Omental fat pad (tissue), 4 donors: ENCODE data around the gene LINGO1. TPM values are rescaled to one million over a fixed set of nuclear protein-coding genes. Genes with fewer than 3 reads are reported as not detected.

Experiments used
- ATAC-seq: fragments of 150-250 bp; one replicate; pipeline ENCODE4 v1.9.1; 2016; ENCODE audit warnings: mild to moderate bottlenecking, moderate library complexity; ENCODE audit not compliant: low FRiP score
- DNase-seq: peaks from one replicate; pipeline ENCODE4 v3.0.0-alpha.2; 2019; ENCODE audit warnings: low spot score
- total RNA-seq, 4 donors: library from RNA; depleted of rRNA; stranded (reverse); fragments of >200 nt; gene quantifications; one replicate each; pipeline ENCODE4 v1.1.0, GENCODE V29; 2016
- TF ChIP-seq, protein P1 (sequence below), 3 donors: fragments of 450-650 bp; IDR thresholded peaks; one replicate each; pipeline ENCODE4 v1.5.1; 2016 to 2017; ENCODE audit warnings: antibody characterized with exemption in 3 of 3, mild to moderate bottlenecking in 3 of 3, moderate library complexity in 2 of 3

The LINGO1 gene, protein sequence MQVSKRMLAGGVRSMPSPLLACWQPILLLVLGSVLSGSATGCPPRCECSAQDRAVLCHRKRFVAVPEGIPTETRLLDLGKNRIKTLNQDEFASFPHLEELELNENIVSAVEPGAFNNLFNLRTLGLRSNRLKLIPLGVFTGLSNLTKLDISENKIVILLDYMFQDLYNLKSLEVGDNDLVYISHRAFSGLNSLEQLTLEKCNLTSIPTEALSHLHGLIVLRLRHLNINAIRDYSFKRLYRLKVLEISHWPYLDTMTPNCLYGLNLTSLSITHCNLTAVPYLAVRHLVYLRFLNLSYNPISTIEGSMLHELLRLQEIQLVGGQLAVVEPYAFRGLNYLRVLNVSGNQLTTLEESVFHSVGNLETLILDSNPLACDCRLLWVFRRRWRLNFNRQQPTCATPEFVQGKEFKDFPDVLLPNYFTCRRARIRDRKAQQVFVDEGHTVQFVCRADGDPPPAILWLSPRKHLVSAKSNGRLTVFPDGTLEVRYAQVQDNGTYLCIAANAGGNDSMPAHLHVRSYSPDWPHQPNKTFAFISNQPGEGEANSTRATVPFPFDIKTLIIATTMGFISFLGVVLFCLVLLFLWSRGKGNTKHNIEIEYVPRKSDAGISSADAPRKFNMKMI
- total RNA-seq: 1 to 10 TPM in 2 of 4 donors, under 1 TPM in 2; 0.36 to 1.7 (median 0.69) TPM

DNA sequence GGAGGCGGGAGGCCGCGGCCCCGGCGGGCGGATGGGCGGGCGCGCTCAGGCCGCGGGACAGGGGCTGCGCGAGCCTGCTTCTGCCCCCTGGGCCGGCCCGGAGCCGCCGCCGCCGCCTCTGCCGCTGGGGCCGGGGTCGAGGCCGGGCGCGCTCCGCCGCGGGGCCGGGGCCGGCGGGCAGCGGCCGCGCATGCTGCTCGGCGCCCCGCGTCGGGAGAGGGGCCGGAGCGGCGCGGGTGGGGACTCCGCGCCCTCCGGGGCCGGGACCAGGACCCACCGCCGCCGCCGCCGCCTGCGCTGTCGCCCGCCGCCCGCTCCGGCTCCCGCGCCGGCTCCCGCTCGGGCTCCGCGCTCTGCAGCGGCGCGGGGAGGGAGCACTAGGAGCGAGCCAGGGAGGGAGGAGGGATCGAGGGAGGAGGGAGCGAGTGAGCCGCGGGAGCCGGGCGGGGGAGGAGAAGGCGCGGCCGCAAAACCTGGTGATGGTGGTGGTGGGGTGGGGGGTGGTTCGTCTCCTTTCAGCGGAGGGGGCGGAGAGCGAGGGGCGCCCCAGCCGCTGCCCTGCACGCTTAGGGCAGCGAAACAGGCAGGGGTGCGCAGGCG lies at the start of gene LINGO1:
TSS of gene LINGO1 (minus strand) at position 379 of the 600 bp plus-strand sequence. CDS start 597 bp downstream, outside the sequence.
- ATAC-seq: peak; percentile 52
- TF ChIP-seq, protein P1, sequence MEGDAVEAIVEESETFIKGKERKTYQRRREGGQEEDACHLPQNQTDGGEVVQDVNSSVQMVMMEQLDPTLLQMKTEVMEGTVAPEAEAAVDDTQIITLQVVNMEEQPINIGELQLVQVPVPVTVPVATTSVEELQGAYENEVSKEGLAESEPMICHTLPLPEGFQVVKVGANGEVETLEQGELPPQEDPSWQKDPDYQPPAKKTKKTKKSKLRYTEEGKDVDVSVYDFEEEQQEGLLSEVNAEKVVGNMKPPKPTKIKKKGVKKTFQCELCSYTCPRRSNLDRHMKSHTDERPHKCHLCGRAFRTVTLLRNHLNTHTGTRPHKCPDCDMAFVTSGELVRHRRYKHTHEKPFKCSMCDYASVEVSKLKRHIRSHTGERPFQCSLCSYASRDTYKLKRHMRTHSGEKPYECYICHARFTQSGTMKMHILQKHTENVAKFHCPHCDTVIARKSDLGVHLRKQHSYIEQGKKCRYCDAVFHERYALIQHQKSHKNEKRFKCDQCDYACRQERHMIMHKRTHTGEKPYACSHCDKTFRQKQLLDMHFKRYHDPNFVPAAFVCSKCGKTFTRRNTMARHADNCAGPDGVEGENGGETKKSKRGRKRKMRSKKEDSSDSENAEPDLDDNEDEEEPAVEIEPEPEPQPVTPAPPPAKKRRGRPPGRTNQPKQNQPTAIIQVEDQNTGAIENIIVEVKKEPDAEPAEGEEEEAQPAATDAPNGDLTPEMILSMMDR (IDR thresholded peaks at IDR 0.05): no peak
- no peak for DNase-seq

DNA sequence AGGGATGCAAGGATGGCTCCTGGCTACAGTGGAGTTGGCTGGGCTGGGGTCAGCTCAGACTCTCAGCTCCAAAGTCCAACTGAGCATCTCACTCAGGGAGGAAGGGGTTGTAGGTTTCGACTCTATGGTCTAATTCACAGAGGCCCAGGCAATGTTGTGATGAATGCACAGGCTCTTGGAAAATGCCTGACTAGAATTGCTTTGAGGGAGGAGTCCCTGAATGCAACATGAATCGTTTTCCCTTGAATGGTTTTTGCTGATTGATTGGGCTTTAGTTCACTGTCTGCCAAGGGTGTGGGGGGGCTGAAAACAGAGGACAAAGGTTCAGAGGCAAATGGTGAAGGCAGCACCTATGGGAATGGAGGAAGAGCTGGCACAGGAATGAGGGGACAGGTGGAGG lies 48.6 kb upstream of the LINGO1 start:
- ATAC-seq (no peak), DNase-seq (no peak)
- TF ChIP-seq, protein P1 (IDR thresholded peaks at IDR 0.05): no peak

DNA sequence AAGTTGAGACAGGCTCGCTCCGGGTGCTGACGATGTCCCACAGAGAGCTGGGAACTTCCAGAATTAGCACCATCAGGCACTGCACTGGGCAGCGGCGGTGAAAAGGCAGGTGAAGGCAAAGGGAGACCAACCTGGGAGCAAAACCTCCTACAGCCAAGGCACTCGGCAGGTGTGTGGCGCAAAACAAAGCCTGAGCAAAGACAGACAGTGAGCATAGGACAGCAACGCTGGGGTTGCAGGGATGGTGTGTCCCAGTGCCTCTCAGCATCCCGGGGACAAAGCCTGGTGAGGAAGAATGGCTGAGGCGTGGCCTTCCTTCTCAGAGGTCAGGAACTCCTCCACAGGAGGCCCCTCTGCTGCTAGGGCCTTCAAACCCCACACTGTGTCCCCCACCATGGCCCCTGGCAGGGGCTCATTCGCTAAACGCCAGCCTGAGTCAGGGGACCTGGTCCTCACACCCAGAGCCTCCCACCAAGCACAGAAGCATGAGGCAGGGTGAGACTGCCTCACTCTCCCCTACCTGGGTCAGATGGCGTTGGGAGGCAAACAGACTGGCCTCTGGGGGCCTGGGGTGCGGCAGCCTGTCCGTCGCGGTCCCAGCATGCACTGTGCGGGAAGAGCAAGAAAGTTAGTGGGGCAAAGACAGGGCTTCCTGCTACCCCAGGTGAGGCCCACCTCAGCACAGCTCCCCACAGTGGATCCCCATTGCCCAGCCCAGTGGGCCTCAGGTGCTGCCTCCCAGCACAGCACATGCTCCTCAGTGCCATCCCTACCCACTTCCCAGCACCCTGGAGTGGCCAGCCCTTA lies 44.1 kb upstream of the LINGO1 start:
- no peak for DNase-seq
- no peak for ATAC-seq
- TF ChIP-seq, protein P1 (IDR thresholded peaks at IDR 0.05): no peak

DNA sequence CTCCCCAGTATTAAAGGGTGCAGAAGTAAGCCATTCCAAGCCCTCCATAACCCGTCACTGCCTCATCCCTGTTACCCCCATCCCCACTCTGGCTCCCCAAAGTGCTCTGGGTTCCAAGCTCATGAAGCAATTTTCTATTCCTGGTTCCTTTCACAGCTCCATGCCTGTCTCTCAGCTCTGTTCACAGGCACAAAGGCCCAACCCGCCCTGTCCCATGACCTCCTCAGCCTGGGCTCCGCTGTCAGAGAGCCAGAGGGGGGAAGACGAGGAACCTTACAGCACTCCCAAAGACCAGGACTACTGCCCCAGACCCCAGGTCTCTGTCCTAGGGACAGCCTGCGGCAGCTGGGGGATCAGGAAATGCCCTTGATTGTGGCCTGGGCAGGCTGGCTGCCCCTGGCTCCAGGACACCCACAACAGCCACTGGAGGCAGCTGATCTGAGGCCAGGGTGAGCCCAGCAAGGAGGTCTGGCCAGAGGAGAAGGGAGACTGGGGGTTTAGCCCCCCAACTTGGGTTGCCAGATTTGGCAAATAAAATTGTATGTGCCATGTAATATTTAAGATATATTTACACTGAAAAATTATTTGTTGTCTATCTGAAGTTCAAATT lies 43.2 kb upstream of the LINGO1 start:
- no peak for ATAC-seq
- TF ChIP-seq, protein P1 (IDR thresholded peaks at IDR 0.05): no peak
- no peak for DNase-seq

DNA sequence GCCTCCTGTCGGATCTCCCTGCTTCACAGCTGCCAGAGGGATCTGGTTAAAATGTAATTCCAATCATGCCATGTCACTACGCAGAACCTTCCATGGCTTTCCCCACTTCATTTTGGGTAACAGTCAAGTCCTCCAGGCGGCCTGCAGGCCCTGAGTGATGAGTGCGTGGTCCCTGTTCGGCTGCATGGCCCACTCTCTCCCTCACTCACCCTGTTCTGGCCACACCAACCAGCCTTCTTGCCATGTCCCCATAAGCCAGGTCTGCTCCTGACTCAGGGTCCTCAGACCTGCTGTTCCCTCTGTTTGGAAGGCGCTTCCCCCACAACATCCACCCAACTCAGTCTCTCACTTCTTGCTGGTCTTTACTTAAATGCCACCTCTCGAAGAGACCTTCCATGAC lies 41.6 kb upstream of the LINGO1 start:
- TF ChIP-seq, protein P1 (IDR thresholded peaks at IDR 0.05): no peak
- ATAC-seq (no peak), DNase-seq (no peak)

DNA sequence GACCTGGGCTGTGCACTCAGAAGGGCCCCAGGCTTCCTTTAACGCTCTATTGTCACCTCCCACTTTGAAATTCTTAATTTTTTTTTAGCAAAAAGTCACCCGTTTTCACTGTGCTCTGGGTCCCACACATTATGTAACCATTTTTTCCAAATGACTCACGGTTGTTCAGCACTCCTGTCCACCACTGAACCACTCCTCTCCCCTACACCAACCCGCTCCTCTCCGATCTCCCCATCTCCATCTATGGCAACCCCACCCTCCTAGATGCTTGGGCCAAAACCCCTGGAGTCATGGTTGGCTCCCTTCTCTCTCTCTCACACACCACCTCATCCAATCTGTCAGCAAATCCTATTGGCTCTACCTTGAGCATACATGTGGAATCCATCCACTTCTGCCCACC lies 41.2 kb upstream of the LINGO1 start:
- ATAC-seq (no peak), DNase-seq (no peak)
- TF ChIP-seq, protein P1 (IDR thresholded peaks at IDR 0.05): no peak
